HCT116 (cell line): ENCODE measurements around the gene HIRA. TPM values are rescaled to one million over a fixed set of nuclear protein-coding genes. Genes with fewer than 3 reads are reported as not detected.

Experiments
- ATAC-seq: fragments of 200-7000 bp; cut with Tn5 transposase; 2 replicates; pipeline ENCODE4 v1.9.1; 2020; ENCODE audit warnings: mild to moderate bottlenecking, moderate library complexity
- BruUV-seq: library from RNA; stranded (reverse); fragments of 400-500 nt; replicated peaks from 2 replicates; lab custom pipeline; 2021; lab: Mats Ljungman, UMichigan
- CTCF ChIA-PET: fragments of 300-600 bp; sonication (Branson Sonifier 250); formaldehyde crosslinking; loops from one replicate; lab custom pipeline; 2021; ENCODE audit warnings: antibody characterized with exemption; lab: Charles Lee
- POLR2A ChIA-PET: fragments of 300-600, 350-600 bp; sonication (Branson Sonifier 250); formaldehyde crosslinking; loops from one replicate; lab custom pipeline; 2021; ENCODE audit warnings: antibody characterized with exemption; lab: Charles Lee
- RAD21 ChIA-PET, 2 experiments: fragments of 300-600 bp; sonication (Branson Sonifier 250); formaldehyde crosslinking; loops; one replicate each; lab custom pipeline; 2023; ENCODE audit warnings: low total read pairs in 2 of 2; ENCODE audit not compliant: uncharacterized antibody in 2 of 2, unreplicated experiment in 2 of 2, low non-redundant PET in 1 of 2; lab: Charles Lee
- DNase-seq: peaks from one replicate; pipeline ENCODE4 v3.0.0-alpha.2; 2010; ENCODE audit warnings: low read depth, low spot score
- H2AFZ ChIP-seq: fragments of 200-600 bp; shearing (Covaris generic), sonication (generic); 2 replicates; pipeline ENCODE4 v1.6.1; 2017; ENCODE audit warnings: low read depth, mixed run types, mixed read lengths, antibody characterized with exemption, low read length; ENCODE audit not compliant: poor library complexity, severe bottlenecking
- H3K27ac ChIP-seq: 2 replicates; pipeline ENCODE4 v1.5.1; 2012; ENCODE audit warnings: low read depth, low read length
- H3K27me3 ChIP-seq: fragments of 200-600 bp; sonication (generic); 2 replicates; pipeline ENCODE4 v1.6.1; 2016; ENCODE audit warnings: mixed run types, low read length, mixed read lengths; ENCODE audit not compliant: insufficient read depth
- H3K36me3 ChIP-seq, 2 experiments: fragments of 200-500 bp in 1 of 2; fragments of 200-600 bp in 1 of 2; sonication (Bioruptor generic) in 1 of 2; sonication (generic) in 1 of 2; 2 replicates each; pipeline versions ENCODE4 v1.5.1 to v1.6.1; 2014 to 2016; ENCODE audit warnings: low read length in 2 of 2, inconsistent platforms in 1 of 2, mixed read lengths in 1 of 2, mixed run types in 1 of 2; ENCODE audit not compliant: insufficient read depth in 2 of 2, control insufficient read depth in 1 of 2
- H3K4me1 ChIP-seq, 2 experiments: fragments of 200-600 bp in 1 of 2; sonication (generic) in 1 of 2; 2 replicates each; pipeline versions ENCODE4 v1.5.1 to v1.6.1; 2012 to 2017; ENCODE audit warnings: low read length in 2 of 2, inconsistent platforms in 1 of 2, mild to moderate bottlenecking in 1 of 2, mixed read lengths in 1 of 2, mixed run types in 1 of 2, moderate library complexity in 1 of 2; ENCODE audit not compliant: insufficient read depth in 2 of 2, control insufficient read depth in 1 of 2
- H3K4me2 ChIP-seq: fragments of 200-600 bp; sonication (generic); 2 replicates; pipeline ENCODE4 v1.6.1; 2017; ENCODE audit warnings: mixed run types, low read length, mixed read lengths
- H3K4me3 ChIP-seq, 2 experiments: fragments of 200-600 bp in 1 of 2; sonication (generic) in 1 of 2; replicated peaks in 1 of 2; 2 replicates each; pipeline ENCODE4 v1.5.1; 2011 to 2016; ENCODE audit warnings: low read length in 2 of 2, control low read depth in 1 of 2, low read depth in 1 of 2, mild to moderate bottlenecking in 1 of 2, mixed read lengths in 1 of 2, mixed run types in 1 of 2
- H3K79me2 ChIP-seq: fragments of 200-600 bp; sonication (generic); 2 replicates; pipeline ENCODE4 v1.6.1; 2017; ENCODE audit warnings: mild to moderate bottlenecking, mixed run types, low read length, moderate library complexity, mixed read lengths; ENCODE audit not compliant: insufficient read depth
- H3K9ac ChIP-seq: fragments of 200-600 bp; sonication (generic); 2 replicates; pipeline ENCODE4 v1.6.1; 2016; ENCODE audit warnings: low read length, mixed read lengths
- H3K9me2 ChIP-seq: fragments of 200-600 bp; sonication (generic), shearing (Covaris generic); 2 replicates; pipeline ENCODE4 v1.6.1; 2017; ENCODE audit warnings: mixed run types, mild to moderate bottlenecking, moderate library complexity; ENCODE audit not compliant: insufficient read depth
- H3K9me3 ChIP-seq, 2 experiments: fragments of 200-500 bp in 1 of 2; fragments of 200-600 bp in 1 of 2; sonication (Bioruptor generic) in 1 of 2; sonication (generic) in 1 of 2; 2 replicates each; pipeline ENCODE4 v1.6.1; 2014 to 2017; ENCODE audit warnings: low read length in 2 of 2, mixed read lengths in 2 of 2, inconsistent platforms in 1 of 2, low read depth in 1 of 2, mild to moderate bottlenecking in 1 of 2, mixed run types in 1 of 2, moderate library complexity in 1 of 2; ENCODE audit not compliant: control insufficient read depth in 1 of 2, insufficient read depth in 1 of 2
- H4K20me1 ChIP-seq: fragments of 200-600 bp; sonication (generic), shearing (Covaris generic); 2 replicates; pipeline ENCODE4 v1.6.1; 2017; ENCODE audit warnings: mixed run types, mild to moderate bottlenecking, moderate library complexity; ENCODE audit not compliant: insufficient read depth
- ZFX ChIP-seq: fragments of 450-650 bp; IDR thresholded peaks from 2 replicates; pipeline ENCODE4 v1.6.1; 2017
- intact Hi-C: fragments of 100-400 bp; cut with micrococcal nuclease; formaldehyde crosslinking; loops from 2 replicates; pipeline ENCODE4 v1.10.0; 2022
- total RNA-seq: library from RNA; stranded (reverse); gene quantifications from one replicate; pipeline ENCODE4 v1.2.1, GENCODE V29; 2021; ENCODE audit not compliant: unreplicated experiment
- TF ChIP-seq, protein P1 (sequence below): IDR thresholded peaks from 2 replicates; pipeline ENCODE4 v1.6.1; 2012; ENCODE audit warnings: low read depth

HIRA gene
- total RNA-seq, 1 experiment from 2014 or later, result 30.6 TPM

DNA sequence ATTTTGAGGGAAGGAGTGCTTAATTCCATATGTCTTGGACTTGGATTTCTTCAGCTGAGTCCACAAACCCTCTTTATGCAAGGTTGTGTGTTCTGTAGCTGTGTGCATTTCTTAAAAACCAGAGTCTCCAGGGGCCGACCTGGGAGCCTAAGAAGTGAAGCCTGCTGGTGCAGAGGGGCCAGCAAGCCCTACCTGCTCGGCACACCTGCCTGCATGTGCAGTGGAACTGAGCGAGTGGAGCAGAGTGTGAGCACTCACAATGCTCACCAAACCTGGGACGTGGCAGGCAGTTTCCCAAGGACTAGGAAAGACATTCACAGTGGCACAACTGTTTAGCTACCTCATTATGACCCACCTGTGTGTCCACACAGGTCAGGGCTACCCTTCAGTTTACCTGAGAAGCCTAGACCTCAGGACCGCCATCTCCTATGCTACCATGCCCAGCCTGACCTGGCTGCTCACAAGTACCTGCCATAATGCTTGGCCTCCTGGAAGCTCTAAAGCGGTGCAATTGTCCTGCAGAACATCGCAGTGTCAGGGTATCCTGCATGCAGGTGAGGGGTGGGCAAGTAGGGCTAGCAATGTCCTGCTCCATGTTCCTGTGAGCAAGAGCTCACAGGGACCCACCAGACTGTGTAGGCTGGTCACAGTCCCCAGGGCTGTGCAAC lies 12.1 kb upstream of the HIRA start:
- no peak for DNase-seq

More for the DNA sequence above, 12.1 kb upstream of the HIRA start:
- intact Hi-C loops, result no loop called here
- H3K9ac ChIP-seq, result no peak overlapping the region
- H3K4me2 ChIP-seq, result no peak overlapping the region
- H3K9me2 ChIP-seq, result no peaks in the 10 kb centered on the region
- TF ChIP-seq, protein P1, sequence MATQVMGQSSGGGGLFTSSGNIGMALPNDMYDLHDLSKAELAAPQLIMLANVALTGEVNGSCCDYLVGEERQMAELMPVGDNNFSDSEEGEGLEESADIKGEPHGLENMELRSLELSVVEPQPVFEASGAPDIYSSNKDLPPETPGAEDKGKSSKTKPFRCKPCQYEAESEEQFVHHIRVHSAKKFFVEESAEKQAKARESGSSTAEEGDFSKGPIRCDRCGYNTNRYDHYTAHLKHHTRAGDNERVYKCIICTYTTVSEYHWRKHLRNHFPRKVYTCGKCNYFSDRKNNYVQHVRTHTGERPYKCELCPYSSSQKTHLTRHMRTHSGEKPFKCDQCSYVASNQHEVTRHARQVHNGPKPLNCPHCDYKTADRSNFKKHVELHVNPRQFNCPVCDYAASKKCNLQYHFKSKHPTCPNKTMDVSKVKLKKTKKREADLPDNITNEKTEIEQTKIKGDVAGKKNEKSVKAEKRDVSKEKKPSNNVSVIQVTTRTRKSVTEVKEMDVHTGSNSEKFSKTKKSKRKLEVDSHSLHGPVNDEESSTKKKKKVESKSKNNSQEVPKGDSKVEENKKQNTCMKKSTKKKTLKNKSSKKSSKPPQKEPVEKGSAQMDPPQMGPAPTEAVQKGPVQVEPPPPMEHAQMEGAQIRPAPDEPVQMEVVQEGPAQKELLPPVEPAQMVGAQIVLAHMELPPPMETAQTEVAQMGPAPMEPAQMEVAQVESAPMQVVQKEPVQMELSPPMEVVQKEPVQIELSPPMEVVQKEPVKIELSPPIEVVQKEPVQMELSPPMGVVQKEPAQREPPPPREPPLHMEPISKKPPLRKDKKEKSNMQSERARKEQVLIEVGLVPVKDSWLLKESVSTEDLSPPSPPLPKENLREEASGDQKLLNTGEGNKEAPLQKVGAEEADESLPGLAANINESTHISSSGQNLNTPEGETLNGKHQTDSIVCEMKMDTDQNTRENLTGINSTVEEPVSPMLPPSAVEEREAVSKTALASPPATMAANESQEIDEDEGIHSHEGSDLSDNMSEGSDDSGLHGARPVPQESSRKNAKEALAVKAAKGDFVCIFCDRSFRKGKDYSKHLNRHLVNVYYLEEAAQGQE, result no peak
- TF ChIP-seq ZFX, result no peak
- ATAC-seq, result no peak
- peaks cover 15 to 16% of the 10 kb centered on the region in 2 experiments for H3K4me1 ChIP-seq
- H3K79me2 ChIP-seq, result peaks cover 58% of the 10 kb centered on the region
- no peak overlapping the region for H3K4me3 ChIP-seq
- peaks cover 3% of the 10 kb centered on the region; the same call in 1 of the 2 replicates for H4K20me1 ChIP-seq
- H2AFZ ChIP-seq, result no peak overlapping the region
- BruUV-seq, result no TSS peak
- no peaks in the 10 kb centered on the region for H3K27me3 ChIP-seq
- no peak overlapping the region for H3K27ac ChIP-seq
- ChIA-PET POLR2A (interaction anchor here (1.4 to 1.5 kb wide), 2 partner anchors 8 to 12 kb away, joined by 3 to 5 read pairs; partner anchors contain the start of genes HIRA and MRPL40), RAD21 (no interaction called here), CTCF (no interaction called here)
- H3K9me3 ChIP-seq, result no peaks in the 10 kb centered on the region
- peaks cover 3 to 20% of the 10 kb centered on the region in 2 experiments; a peak in 3 of 4 replicates for H3K36me3 ChIP-seq
